SU-DHL-6 (cell line): Measurements from ENCODE around the gene CMTM7.

ENCODE experiments used
- EZH2phosphoT487 ChIP-seq: fragments of 200-600 bp; sonication (generic), shearing (Covaris generic); conservative IDR thresholded peaks from 2 replicates; pipeline ENCODE4 v1.6.1; 2018; ENCODE audit warnings: mild to moderate bottlenecking, antibody characterized with exemption, low read length, moderate library complexity, mixed read lengths
- TF ChIP-seq, protein P1 (sequence below): fragments of 200-600 bp; sonication (generic); IDR thresholded peaks from one replicate; pipeline ENCODE4 v1.5.1; 2017; ENCODE audit warnings: antibody characterized with exemption, mild to moderate bottlenecking, low read length, moderate library complexity; ENCODE audit not compliant: insufficient read depth, poor library complexity, severe bottlenecking

GRCh38 chr3:32373276-32373675, 18.4 kb upstream of the CMTM7 start:
- TF ChIP-seq, protein P1, sequence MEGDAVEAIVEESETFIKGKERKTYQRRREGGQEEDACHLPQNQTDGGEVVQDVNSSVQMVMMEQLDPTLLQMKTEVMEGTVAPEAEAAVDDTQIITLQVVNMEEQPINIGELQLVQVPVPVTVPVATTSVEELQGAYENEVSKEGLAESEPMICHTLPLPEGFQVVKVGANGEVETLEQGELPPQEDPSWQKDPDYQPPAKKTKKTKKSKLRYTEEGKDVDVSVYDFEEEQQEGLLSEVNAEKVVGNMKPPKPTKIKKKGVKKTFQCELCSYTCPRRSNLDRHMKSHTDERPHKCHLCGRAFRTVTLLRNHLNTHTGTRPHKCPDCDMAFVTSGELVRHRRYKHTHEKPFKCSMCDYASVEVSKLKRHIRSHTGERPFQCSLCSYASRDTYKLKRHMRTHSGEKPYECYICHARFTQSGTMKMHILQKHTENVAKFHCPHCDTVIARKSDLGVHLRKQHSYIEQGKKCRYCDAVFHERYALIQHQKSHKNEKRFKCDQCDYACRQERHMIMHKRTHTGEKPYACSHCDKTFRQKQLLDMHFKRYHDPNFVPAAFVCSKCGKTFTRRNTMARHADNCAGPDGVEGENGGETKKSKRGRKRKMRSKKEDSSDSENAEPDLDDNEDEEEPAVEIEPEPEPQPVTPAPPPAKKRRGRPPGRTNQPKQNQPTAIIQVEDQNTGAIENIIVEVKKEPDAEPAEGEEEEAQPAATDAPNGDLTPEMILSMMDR, result no peak
- TF ChIP-seq EZH2phosphoT487, result no peak
